CD4-positive, alpha-beta T cell treated with Interleukin-12 subunit alpha and Interleukin-12 subunit beta, for 1 hour (primary cell): ENCODE measurements around the gene ATP5F1E.
A peak's percentile ranks its signal among the peaks of the same experiment; 100 is the strongest.
"Not testable (repeated sequence)": the region's sequence is repeated elsewhere in the genome, so short reads cannot be mapped to it uniquely, and the experiment has no call there.

Experiments used
- DNase-seq: peaks from one replicate; pipeline ENCODE4 v3.0.0-alpha.2; 2020

ATP5F1E gene

DNA sequence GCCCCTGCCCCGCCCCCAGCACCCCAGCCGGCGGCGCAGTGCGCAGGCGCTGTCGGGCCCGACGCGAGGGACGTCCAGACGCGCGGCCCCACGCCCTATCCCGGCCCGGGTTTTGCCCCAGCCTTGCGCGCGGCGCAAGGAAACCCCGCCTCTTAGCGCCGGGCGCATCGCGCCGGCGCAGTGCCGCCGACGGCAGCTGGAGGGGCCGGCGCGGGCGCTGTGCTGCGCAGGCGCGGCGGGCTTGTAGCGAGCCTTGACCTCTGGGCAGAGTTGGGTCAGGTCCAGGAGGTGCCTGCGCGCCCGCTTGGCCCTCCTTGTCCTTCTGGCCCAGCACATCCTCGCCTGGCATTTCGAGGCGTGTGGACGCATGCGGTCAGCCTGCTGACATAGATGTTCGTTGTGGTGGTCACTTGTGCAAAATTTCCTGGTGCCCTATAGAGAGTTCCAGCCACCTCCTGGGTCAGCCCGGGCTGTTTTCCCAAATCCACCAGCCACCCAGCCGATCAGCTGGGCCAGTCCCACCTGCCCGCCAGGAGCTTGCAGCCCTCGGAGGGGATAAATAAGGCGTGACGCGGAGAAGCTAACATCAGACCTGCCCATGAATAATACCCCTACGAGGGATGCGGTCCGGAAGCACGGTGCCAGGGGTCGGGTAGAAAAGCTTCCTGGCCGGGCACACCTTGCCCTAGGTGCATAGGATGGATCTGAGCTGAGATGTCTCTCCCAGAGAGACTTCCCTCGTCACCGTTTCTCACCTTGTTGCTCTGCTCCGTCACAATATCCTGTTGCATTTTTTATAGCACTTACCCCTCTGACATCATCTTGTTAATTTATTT is 10.9 kb upstream of the ATP5F1E start:
- peak; percentile 96 for DNase-seq

DNA sequence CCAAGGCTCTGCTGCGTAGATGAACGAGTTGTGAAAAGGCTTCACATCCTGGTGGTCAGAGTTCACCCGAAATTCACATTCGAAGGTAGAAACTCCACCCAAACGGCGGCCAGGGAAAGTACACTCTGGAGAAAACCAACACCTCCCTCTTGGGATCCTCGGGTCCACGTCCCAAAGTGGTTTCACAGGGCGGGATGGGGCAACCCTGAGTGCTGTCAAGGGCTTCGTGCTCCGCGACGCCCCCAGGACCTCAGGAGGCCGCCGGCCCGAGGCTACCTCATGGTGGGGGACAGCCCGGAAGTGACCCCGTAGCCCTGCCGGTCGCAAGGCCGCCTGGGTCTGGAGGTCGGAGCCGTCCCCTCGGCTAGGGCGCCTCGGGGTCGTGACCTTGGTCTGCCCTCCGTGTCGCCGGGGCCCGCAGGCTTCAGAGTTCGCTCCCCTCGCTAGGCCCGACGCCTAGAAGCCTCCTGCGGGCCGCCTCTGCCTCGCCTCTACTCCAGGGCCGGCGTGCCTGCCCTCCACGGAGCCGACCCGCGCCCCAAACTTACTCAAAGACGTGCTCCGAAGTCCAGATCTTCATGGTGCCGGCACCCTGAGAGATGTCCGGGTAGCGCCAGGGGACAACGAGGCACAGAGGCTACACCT is 10.1 kb upstream of the ATP5F1E start, which contains the start of gene PRELID3B:
Gene PRELID3B (minus strand): TSS at position 636 of the 645 bp plus-strand sequence. CDS start 56 bp downstream, at position 580.
- DNase-seq, result no peak

DNA sequence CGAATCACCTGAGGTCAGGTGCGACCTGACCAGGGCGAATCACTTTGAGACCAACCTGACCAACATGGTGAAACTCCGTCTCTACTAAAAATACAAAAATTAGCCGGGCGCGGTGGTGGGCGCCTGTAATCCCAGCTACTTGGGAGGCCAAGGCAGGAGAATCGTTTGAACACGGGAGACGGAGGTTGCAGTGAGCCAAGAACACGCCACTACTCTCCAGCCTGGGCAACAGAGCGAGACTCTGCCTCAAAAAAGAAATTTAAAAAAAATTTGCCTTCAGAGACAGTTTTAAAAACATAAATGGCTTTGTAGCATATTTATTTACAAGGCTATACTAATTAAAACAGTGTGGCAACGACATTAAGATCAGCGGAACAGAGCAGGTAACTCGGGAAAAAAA is 9.4 kb upstream of the ATP5F1E start:
- not testable (repeated sequence) for DNase-seq

DNA sequence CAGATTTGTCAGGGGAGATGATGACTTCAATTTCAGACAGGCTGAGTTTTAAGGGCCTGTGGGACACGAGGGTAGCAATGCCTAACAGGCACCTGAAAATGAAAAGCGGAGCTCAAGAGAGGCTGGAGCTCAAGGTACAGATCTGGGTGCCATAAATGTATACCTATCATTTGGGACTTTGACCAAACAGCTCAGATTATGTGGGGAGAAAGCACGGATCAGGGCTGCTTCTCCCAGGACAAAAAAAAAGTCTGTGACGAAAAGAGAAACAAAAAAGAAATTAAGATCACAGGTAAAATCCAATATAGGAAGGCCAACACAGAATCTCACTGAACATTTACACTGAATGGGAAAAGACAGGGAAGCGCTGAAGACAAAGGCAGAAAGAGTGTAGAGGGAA is 8.5 kb upstream of the ATP5F1E start:
- no peak for DNase-seq

DNA sequence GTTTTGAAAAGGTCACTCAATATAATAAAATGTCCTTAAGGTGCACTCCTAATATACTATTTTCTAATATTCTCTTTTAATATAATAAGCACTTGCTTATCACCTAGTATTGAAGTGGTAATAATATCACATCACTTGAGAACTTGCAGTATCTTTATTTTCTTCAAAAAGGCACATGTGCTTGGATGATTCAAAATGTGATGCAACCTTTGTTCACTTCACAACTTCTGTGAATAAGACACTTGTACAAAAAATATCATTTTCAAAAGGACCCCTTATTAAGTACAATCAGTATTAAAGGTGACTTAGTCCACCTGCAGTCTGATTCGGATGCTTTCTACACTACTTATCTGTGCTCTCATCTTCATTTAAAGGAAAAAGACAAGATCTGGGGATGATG is 7.1 kb upstream of the ATP5F1E start:
- no peak for DNase-seq

DNA sequence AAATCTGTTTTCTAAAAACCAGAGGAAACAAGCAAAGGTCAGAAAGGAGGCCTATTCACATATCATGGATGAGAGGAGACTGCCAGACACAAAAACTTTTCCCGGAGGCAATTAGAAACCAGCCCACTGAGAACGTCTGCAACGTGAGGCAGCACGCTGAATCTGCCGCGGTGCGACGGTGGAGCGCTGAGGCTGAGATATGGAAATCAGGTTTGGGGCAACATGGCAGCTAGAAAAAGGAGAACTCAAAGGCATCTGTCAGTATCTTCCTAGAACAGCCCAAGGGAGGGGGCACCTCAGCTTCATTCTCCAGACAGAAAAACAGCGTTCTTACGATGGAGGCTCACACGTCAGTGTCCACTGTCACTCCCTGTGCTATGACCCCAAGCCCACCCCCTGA is 5.3 kb upstream of the ATP5F1E start:
- DNase-seq, result no peak

DNA sequence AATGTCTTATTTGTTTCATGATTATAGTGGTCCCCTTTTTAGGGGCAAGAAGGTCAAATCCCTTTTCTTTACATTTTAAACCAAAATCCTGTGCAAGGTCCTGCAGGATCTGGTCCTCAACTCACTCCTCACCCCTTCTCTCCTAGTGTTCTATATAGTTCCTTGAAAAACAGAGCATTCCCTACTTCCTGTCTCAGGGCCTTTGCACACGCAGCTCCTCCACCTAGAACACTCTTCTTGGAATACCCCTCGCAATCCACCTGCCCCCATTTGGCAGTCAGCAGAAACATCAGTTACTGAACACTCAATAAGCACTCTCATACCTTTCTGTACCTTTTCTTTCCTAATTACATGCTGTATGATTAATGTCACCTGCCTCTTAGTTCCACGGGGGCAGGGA is 3.2 kb upstream of the ATP5F1E start:
- no peak for DNase-seq

DNA sequence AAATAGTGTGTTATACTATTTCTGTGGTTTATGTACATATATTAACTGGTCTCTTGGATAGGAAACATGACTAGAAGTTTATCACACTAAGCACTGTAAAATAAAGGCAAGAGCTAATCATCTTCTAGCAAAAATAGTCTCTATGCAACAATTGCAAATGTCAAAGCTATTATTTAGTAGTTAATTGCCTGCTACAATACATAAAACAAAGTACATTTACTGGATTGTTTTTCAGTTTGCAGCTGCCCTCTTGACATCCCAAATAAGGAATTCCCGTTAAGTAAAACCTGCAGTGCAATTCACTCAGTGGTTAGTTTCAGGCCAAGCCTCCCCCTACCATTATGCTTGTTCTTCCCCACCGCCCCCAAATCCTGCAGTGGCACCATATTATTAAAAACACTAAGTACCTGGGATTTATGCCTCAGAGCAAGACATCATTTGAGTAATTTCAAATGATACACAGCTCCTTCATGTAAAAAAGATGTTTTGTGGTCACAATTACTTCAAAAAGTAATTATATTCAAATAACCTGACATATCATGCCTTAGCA is 1.6 kb upstream of the ATP5F1E start:
- no peak for DNase-seq

DNA sequence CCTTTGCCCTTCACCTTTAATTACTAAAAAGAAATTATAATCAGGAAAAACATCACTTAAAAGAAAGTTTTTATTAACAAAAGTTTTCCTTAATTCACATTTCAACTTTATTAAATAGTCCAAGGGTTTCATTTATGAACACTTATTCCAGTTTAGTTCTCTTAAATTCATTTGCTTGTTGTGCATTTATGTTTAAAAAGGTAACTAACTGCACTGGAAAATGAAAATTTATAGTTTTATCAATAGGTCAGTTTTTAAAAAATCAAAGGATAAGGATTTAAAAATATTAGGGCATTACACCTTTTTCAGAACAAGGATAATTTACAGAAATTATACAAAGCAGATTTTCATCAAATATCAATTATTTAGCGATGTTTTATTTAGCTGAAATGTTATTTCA is 958 bp upstream of the ATP5F1E start:
- DNase-seq, result no peak

DNA sequence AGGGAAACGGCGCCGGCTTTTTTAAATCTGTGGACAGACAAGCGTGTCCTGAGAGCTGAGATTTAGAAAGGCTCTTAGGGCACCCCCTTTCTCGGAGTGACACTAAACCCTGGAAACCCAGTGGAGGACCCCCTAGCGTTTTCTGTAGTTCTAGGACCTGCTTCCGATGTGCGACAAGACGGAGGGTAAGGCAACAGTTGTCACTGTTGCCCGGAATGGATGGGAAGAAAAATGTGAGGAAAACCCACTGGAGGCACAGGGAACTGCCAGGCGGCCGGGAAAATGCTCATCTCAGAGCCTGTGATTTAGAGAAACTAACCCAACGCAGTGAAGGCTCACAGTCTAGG is 551 bp upstream of the ATP5F1E start:
- no peak for DNase-seq

DNA sequence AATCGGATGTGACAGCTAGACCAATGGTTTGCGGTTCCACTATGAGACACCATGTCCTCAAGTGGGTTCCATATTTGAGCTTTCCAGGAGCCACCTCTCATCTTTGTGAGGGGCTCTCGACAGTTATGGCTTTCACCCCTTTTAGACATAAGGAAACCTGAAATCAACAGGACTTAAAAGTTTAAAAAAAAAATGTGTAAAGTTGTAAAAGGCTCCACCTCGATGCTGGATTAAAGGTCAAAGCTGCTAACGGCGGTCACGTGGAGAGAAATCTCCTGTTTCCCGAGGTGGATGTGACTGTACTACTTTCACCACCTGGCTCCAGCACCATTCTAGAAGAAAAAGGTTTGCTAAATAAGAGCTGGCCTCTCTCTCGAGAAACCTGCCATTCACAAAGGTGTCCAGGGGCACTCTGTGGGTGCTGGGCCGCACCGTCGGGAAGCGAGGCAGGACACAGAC is 542 bp downstream of the ATP5F1E start:
- DNase-seq, result peak; percentile 49

DNA sequence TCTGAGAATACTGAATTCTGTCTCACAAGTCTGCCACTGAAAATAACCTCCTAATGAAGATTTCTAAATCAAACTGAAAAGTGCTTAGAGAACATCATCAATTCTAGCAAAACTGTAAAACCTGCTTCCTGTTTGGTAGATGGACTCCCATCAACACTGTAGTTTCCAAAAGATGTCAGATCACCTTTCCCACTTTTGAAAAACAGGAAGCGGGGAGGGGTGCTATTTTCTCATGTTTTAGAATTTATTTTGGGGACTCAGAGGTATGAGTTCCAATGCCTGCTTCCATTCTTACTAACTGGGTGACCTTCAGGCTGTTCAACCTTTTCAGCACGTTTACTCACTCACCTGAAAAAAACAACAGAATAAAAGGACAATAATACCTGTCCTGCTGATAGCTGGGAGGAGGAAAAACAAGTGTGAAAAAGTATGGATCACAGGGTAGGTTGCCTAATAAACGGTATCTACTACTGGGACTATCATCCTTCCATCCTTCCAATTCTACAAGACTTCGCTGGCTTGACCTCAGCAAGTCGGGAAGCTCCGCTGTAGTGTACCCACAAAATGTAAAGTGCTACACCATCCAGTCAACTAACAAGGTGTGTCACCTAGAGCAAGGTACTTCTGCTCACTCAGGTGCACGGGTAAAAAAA is 1.1 kb downstream of the ATP5F1E start:
- no peak for DNase-seq

DNA sequence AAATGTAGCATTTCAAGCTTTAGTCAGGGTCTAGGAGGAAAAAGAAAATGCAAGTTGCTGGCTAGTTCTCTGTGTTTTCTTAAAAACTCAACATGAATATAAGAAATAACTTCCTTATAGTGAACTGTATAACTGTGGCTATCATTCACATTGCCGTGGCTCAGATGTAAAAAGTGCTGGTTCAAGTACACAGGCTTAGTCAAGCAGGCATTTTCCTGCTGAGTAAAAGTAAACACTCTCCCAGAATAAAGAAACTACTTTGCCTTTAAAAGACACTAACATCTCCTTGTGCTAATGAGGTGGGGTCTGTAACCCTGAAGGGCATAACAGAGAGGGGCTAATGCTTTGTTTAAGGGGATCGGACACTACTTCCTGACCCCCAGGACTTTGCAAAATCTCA is 3.3 kb downstream of the ATP5F1E start:
- no peak for DNase-seq

DNA sequence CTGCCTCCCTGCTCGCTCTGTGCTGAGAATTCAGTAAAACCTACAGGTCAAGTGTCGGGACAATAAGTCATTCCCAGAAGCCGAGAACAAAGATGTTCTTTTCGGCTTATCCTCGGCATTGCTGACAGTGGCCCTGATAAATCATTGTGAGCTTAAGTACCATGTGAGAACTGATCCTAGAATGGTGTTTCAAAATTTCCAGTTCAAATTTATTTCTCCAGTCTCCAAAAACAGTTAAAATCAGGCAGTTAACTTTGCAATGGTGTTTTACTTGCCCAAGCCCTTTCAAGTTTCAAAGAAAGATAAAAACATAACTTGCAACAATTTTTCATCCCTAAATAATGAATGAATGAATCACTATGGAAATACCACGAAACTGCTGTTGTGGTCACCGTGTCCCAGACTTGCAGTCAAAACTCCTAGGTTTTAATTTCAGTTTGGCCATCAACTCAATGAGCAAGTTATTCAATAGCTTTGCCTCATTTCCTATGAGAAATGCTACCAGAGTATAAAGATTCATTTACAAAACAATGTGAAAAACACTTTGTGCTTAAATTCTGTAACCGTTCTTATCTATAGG is 4.3 kb downstream of the ATP5F1E start:
- DNase-seq, result no peak

DNA sequence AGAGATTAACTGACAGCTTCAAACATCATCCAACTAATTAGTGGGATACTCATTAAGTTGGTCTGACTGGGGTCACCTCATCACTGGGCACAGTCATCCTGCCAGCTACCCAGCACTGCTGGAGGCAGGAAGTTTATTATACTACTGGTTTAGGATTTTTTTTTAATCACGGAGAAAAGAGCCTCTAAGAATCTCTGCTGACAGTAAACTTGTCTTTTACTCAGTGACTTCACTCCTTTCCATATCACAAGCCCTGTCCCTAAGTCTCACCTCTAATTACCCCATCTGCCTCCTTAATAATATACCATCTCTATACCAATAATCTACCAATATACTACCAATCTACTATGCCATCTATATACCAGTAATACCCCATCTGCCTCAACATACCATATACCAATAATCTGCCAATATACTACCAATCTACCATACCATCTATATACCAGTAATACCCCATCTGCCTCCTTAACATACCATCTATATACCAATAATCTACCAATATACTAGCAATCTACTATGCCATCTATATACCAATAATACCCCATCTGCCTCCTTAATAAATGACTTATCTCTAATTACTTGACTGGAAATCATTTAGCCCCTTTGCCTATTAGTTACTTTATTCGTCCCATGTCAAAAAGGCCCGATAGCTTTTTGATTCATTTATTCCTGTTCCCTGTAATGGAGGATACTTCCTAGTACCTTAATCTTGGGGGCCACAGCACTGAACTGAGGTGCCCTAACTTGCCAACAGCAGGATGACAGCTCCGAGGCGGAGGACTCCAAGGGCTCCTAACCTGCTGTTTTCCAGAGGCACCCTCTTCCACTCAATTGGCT is 5.0 kb downstream of the ATP5F1E start:
- no peak for DNase-seq

DNA sequence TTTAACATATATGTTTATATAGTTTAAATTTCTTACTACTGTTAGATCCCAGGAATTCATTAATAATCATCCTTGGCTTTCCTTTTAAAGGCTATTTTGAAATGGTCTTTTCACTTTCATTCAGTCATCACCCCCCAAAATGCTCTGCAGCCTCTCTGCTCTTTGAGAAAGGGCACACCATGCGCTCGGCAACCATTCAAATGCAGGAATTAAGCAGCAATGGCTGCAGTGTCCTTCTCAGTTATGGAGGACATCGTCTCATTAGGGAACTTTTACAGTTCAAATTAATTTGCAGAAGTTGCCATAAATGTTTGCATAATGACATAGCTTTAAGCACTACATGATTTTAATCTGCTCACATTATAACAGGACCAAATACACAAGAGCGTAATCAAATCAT is 6.6 kb downstream of the ATP5F1E start:
- no peak for DNase-seq

DNA sequence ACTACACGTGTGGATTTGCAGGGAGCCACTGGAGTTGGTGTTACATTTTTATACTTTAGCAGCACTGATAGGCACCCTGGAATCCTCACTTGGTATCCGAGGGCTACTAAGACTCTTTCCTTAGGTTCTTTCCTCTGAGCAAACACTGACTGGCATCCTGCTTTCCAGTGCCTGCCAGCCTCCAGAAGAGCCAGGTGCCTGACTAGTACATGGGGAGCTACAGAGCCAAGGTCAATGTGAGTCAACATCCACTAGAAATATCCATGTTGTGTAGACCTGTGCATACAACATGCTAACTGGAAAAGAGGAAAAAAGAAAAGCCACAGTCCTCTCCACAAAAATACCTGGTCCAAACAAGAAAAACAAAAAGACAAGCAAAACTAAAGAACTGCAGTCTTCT is 7.0 kb downstream of the ATP5F1E start:
- DNase-seq, result no peak

DNA sequence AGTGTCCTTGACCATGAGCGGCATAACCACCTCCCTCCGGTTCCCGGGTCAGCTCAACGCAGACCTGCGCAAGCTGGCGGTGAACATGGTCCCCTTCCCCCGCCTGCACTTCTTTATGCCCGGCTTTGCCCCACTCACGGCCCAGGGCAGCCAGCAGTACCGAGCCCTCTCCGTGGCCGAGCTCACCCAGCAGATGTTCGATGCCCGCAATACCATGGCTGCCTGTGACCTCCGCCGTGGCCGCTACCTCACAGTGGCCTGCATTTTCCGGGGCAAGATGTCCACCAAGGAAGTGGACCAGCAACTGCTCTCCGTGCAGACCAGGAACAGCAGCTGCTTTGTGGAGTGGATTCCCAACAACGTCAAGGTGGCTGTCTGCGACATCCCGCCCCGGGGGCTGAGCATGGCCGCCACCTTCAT is 8.0 kb downstream of the ATP5F1E start:
- DNase-seq, result no peak

DNA sequence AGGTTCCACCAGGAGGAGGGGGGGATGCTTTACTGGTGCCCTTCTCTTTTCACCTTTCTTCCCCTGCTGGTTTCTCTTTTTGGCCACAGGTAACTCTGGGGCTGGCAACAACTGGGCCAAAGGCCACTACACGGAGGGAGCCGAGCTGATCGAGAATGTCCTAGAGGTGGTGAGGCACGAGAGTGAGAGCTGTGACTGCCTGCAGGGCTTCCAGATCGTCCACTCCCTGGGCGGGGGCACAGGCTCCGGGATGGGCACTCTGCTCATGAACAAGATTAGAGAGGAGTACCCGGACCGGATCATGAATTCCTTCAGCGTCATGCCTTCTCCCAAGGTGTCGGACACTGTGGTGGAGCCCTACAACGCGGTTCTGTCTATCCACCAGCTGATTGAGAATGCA is 8.5 kb downstream of the ATP5F1E start:
- DNase-seq, result no peak

DNA sequence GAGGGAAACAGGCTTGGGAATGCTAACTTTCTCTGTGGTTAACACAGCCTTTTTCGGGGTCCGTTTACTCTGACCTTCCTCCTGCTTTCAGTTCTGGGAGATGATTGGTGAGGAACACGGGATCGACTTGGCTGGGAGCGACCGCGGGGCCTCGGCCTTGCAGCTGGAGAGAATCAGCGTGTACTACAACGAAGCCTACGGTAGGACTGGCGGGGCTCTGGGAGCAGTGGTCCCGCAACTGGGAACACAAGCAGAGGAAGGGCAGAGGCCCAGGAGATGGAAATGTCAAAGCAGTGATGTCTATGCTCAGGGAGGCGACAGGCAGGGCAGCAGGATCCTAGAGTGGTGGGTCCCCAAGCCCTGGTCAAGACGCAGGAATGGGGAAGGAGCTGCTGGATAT is 9.4 kb downstream of the ATP5F1E start:
- no peak for DNase-seq

DNA sequence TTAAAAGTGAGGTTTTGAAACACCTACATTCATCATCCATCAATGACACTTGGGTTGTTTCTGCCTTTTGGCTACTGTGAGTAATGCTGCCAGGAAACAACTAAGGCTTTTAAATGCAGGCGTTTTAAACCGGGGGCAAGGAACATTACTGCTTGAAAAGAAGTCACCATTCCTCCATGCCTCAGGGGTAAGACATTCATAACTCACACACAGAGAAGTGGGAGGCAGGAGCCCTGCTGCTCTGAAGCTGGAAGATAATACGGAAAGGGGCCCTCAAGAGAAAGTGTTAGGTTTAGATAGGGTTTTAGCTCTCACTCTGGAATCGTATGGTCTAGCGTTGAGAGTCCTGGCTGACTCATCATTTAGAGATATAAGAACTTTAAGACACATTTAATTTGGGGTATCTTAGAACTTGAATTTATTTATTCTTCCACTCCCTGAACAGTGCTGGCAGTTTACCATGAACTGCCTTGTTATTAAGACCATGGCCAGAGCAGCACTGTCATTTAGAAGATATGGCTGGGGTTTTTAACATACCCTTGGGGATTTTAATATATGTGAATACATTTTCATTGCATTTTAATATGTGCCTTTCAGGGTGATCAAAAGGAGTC is 11.1 kb downstream of the ATP5F1E start:
- DNase-seq, result no peak

DNA sequence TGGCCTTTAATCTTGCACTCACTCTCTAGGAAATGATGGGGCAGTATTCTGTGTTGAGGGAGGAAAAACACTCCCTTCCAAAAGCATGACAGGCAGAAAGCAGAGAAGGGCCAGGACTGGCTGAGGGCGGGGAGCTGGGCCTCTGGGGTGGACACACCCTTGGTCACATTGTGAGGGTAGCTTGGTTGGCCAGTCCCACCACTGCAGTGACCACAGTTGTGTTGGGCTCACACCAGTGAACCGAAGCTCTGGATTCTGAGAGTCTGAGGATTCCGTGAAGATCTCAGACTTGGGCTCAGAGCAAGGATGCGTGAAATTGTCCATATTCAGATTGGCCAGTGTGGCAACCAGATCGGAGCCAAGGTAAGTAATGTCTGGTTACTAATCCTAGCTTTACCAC is 12.9 kb downstream of the ATP5F1E start, which contains the start of gene TUBB1:
Gene TUBB1 (plus strand): TSS at position 213 of the 400 bp plus-strand sequence. CDS start 94 bp downstream, at position 307.
- no peak for DNase-seq
